ENCODE measurements around the gene OR10H2.
A peak's percentile ranks its signal among the peaks of the same experiment; 100 is the strongest.
"Not testable (repeated sequence)": the region's sequence is repeated elsewhere in the genome, so short reads cannot be mapped to it uniquely, and the experiment has no call there.

OR10H2 gene

DNA sequence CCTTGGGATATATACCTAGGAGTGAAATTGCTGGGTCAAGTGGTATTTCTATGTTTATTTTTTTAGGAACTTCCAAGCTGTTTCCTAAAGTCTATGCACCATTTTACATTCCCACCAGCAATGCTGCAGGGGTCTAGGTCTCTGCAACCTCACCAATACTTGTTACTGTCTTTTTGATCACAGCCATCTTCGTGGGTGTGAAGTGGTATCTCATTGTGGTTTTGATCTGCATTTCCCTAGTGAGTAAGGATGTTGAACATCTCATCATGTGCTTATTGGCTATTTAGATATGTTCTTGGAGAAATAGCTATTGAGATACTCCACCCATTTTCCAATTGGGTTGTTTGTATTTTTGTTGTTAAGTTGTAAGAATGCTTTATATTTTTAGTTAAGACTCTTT is 2.7 kb downstream of the OR10H2 start:
- Mint-ChIP-seq H3K27ac (no peak overlapping the region), H3K36me3 (ENCODE audit: low read depth) (no peaks in the 10 kb centered on the region), H3K9me3 (no peaks in the 10 kb centered on the region), H3K27me3 (ENCODE audit: low read depth) (peaks cover 6% of the 10 kb centered on the region), H3K4me1 (ENCODE audit: low read depth) (no peaks in the 10 kb centered on the region), H3K4me3 (no peak overlapping the region)

DNA sequence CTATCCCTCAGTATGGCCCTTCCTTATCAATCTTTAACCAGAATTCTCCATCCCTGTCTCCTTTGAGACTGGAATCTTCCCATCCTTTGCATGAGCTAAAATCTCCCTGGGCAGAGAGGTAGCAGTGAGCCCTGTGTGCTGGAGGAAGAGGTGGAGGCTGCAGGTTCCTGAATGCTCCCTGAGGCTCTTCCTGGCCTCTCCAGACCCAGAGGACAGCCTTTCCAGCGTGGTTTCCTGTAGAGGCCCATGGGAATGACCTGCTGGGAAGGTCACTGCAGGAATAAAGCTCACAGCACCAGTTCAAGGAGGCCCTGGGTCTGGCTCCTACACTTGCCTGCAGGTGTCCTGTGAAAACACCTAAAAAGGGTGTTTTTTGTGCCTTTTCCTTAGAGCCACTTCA is 4.6 kb downstream of the OR10H2 start:
- H3K27ac Mint-ChIP-seq, result no peak overlapping the region
- H3K4me3 Mint-ChIP-seq, result no peak overlapping the region
- no peaks in the 10 kb centered on the region for H3K27me3 Mint-ChIP-seq (ENCODE audit: low read depth)
- no peaks in the 10 kb centered on the region for H3K9me3 Mint-ChIP-seq
- H3K4me1 Mint-ChIP-seq (ENCODE audit: low read depth), result no peaks in the 10 kb centered on the region
- no peaks in the 10 kb centered on the region for H3K36me3 Mint-ChIP-seq (ENCODE audit: low read depth)

DNA sequence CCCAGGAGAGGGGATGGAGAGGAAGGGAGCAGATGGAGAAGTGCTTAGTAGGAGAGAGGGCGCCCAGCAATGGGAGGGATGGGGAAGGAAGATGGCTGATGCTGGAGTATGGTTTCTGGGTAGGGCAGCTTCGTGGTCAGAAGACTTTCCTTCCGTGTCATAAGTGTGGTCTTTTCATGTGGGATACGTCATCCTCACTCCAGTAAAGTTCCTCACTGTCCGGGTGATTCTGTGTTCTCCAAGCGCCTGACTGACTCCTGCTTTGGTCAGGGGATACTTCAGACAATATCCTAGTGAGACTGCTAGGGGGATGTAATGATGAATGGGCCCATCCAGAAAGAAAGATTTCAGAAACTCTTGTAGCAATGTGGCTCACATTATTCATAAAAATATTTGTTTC is 6.1 kb downstream of the OR10H2 start:
- Mint-ChIP-seq H3K4me3 (no peak overlapping the region), H3K9me3 (no peaks in the 10 kb centered on the region), H3K27me3 (ENCODE audit: low read depth) (no peaks in the 10 kb centered on the region), H3K4me1 (ENCODE audit: low read depth) (no peaks in the 10 kb centered on the region), H3K36me3 (ENCODE audit: low read depth) (no peaks in the 10 kb centered on the region), H3K27ac (no peak overlapping the region)

DNA sequence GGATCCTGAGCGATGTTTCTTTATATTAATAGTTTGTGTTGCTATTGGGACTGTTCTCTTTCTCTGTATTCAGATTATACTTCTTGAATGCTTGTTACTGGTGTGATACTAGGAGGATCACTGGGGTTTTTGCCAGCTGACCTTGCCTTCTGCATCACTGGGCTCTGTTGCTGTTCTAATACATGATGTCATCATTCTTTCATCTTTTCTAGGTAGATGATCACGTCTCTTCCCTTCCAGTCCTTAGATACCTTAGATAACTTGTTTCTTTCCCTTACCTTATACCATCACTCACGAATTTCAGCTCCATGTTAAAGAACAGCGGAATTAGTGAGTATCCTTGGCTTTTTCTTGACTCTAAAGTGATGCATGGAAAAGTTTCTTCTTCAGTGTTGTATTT is 9.9 kb downstream of the OR10H2 start, which contains the start of gene OR10H3:
Gene OR10H3, plus strand, starts transcription at position 264 of the 400 bp plus-strand sequence. CDS start 3,408 bp downstream, outside the sequence.
- Mint-ChIP-seq H3K36me3 (ENCODE audit: low read depth) (no peaks in the 10 kb centered on the region), H3K4me3 (no peak within 1 kb of the TSS), H3K27me3 (ENCODE audit: low read depth) (no peaks in the 10 kb centered on the region), H3K9me3 (peaks cover 21% of the 10 kb centered on the region), H3K4me1 (ENCODE audit: low read depth) (no peaks in the 10 kb centered on the region), H3K27ac (no peak within 1 kb of the TSS)

DNA sequence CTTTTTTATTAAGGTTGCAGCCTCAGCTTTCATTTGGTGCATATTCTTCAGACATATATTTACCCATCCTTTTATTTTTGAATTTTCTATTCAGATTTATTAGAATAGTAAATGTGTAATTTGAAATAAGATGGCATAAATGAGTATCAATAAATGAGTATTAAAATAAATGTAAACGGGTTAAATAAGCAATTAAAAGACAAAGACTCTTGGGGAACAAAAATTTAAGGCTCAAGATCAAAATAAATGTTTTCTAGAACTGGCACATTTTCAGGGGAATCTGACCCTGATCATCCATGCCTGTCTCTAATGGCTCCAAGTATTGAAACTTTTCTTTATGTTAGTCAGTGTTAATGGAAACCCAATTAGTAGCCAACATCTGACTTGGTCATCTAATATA is 13.0 kb downstream of the OR10H2 start:
- Mint-ChIP-seq H3K4me1 (ENCODE audit: low read depth) (no peaks in the 10 kb centered on the region), H3K9me3 (peaks cover 21% of the 10 kb centered on the region), H3K27ac (no peak overlapping the region), H3K36me3 (ENCODE audit: low read depth) (no peaks in the 10 kb centered on the region), H3K27me3 (ENCODE audit: low read depth) (peaks cover 7% of the 10 kb centered on the region), H3K4me3 (no peak overlapping the region)

DNA sequence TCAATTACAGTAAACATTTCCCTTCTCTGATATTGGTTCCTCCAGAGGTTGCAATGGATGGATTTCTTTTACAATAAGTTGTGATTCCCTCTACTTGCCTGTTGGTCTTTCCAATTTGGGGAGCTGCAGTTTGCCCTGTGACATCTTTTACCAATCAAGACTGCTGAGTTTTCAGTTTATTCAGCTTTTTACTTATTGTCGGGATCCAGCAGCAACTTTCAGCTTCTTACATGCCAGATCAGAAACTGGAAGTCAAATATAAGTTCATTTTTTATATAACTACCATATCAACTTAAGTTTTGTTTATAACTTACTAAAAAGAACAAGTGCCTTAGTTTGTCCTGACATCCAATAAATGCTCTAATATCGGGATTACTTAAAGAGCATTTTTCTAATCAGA is 20.4 kb downstream of the OR10H2 start:
- no peak overlapping the region for H3K4me3 Mint-ChIP-seq
- H3K36me3 Mint-ChIP-seq (ENCODE audit: low read depth), result no peaks in the 10 kb centered on the region
- no peaks in the 10 kb centered on the region for H3K4me1 Mint-ChIP-seq (ENCODE audit: low read depth)
- H3K27me3 Mint-ChIP-seq (ENCODE audit: low read depth), result peaks cover 32% of the 10 kb centered on the region
- H3K9me3 Mint-ChIP-seq, result no peaks in the 10 kb centered on the region
- H3K27ac Mint-ChIP-seq, result no peak overlapping the region

DNA sequence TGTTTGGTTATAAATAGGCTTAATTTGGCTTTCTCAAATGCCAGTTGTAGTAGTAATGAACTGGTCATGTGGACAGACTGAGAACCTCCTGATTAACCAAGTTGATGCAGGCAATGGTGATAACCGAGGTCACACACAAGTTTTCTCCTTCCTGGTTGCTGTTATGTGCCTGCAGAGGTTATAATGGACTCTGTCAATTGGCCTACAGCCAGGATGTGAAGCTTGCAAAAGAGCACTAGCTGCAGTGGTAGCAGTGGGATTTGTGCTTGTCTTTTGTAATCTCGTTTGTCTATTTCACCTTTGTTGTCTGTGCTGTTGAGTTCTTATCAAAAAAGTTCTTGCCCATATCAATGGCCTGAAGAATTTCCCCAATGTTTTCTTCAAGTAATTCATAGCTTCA is 30.6 kb downstream of the OR10H2 start:
- Mint-ChIP-seq H3K4me1 (ENCODE audit: low read depth) (peaks cover 4% of the 10 kb centered on the region), H3K27me3 (ENCODE audit: low read depth) (peaks cover 34% of the 10 kb centered on the region), H3K36me3 (ENCODE audit: low read depth) (no peaks in the 10 kb centered on the region), H3K9me3 (no peaks in the 10 kb centered on the region), H3K4me3 (no peak overlapping the region), H3K27ac (no peak overlapping the region)

DNA sequence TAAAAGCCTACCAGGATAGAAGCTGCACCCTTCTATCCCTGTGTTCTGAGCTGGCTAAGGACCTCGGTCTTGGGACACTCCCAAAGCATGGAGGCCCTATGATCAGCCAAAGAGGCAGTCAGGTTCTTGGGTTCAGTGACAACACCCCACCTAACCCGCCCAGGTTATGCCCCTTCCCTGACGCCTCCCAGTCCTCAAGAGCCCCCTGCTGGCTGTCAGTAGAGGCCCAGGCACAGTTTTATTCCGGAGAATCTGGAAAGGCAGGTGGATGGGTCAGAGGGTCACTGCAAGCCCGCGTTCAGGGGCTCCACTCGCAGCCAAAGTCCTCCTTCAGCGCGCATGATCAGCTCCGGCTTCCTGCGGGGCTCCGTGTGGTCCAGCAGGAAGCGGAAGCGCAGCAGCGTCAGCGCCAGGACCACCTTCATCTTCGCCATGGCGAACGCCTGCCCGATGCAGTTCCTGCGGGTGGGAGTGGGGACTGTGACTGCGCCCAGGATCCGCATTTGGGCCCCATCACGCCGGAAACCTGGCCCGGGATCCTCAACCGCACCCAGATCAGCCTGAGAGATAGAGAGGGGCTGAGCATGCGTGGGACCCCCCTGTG is 32.2 kb downstream of the OR10H2 start:
- Mint-ChIP-seq H3K4me3 (no peak overlapping the region), H3K27ac (no peak overlapping the region), H3K9me3 (no peaks in the 10 kb centered on the region), H3K27me3 (ENCODE audit: low read depth) (peaks cover 27% of the 10 kb centered on the region), H3K36me3 (ENCODE audit: low read depth) (no peaks in the 10 kb centered on the region), H3K4me1 (ENCODE audit: low read depth) (peaks cover 4% of the 10 kb centered on the region)

DNA sequence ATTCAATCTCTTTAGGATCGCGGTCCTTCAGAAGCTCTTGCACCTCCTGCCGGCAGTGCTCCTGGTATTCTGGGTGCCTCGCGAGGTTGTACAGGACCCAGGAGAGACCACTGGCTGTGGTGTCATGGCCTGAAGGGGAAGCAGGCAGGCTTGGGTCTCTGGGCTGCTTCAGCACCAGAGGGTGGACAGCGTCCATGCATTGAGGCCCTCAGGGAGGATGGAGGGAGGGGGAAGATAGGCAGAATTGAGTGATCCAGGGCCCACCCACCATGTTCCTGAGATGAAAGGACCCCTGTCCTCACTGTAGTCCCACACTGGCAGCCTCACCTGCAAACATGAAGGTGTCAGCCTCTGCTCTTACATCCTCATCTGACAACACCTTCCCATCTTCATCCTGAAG is 41.8 kb downstream of the OR10H2 start:
- H3K27me3 Mint-ChIP-seq (ENCODE audit: low read depth), result peaks cover 6% of the 10 kb centered on the region
- H3K27ac Mint-ChIP-seq, result no peak overlapping the region
- H3K36me3 Mint-ChIP-seq (ENCODE audit: low read depth), result no peaks in the 10 kb centered on the region
- no peaks in the 10 kb centered on the region for H3K9me3 Mint-ChIP-seq
- no peaks in the 10 kb centered on the region for H3K4me1 Mint-ChIP-seq (ENCODE audit: low read depth)
- no peak overlapping the region for H3K4me3 Mint-ChIP-seq

DNA sequence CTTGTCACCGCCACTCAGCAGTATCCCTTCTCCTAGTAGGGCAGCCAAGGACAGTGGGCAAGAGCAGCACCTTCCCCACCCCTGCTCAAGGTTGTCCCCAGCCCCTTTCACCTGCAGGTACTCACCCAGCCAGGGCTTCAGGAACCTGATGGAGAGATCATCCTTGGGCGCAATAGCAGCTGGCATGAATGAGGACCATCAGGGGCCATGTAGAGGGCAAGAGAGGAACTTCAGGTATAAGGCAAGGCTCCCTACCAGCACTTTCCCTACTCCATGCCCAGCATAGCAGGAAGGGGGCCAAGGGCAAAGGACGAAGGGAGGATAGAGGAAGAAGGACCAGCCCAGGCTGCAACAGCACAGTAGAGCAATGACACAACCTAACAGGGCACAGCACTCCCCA is 46.3 kb downstream of the OR10H2 start:
- H3K27me3 Mint-ChIP-seq (ENCODE audit: low read depth); H3K9me3 Mint-ChIP-seq; H3K27ac Mint-ChIP-seq; H3K4me3 Mint-ChIP-seq; H3K36me3 Mint-ChIP-seq (ENCODE audit: low read depth); H3K4me1 Mint-ChIP-seq (ENCODE audit: low read depth): not testable (repeated sequence)

DNA sequence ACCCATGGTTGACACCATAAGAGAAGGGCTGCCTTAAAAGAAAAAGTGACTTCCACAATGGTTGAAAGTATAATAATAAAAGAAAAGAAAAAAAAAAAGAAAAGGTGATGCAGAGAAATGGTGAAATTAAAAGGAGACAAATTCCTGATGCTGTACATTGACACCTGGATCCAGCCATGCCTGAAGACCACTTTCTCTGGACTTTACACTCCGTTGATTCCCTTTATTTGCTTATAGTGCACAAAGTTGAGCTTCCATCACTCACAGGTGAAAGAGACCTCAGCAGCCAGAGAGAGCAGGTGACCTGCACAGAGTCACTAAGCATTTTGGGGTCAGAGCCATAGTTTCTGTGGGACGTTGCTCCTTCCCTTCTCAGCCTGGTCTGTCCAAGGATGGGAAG is 47.4 kb downstream of the OR10H2 start:
- Mint-ChIP-seq H3K27ac (no peak overlapping the region), H3K9me3 (no peaks in the 10 kb centered on the region), H3K4me3 (no peak overlapping the region), H3K27me3 (ENCODE audit: low read depth) (no peaks in the 10 kb centered on the region), H3K36me3 (ENCODE audit: low read depth) (no peaks in the 10 kb centered on the region), H3K4me1 (ENCODE audit: low read depth) (no peaks in the 10 kb centered on the region)

DNA sequence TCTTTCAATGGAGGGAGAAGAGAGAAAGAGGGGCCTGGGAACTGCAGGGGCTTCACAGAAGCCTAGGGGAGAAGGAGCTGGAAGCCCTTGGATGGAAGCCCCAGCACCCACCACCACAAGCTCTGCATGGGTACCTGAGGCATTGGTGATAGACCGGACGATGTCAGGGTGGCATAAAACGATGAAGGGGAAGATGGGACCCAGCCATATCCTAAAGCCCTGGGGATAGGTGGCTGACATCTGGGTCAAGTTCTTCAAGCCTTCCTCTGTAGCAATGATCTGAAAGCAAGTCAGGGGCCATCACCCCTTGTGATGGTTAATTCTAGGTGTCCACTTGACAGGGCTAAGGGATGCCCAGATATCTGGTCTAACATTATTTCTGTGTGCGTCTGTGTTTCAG is 48.4 kb downstream of the OR10H2 start:
- Mint-ChIP-seq H3K4me3 (no peak overlapping the region), H3K9me3 (no peaks in the 10 kb centered on the region), H3K27ac (peak overlapping the region; percentile 34), H3K36me3 (ENCODE audit: low read depth) (no peaks in the 10 kb centered on the region), H3K27me3 (ENCODE audit: low read depth) (no peaks in the 10 kb centered on the region), H3K4me1 (ENCODE audit: low read depth) (no peaks in the 10 kb centered on the region)

DNA sequence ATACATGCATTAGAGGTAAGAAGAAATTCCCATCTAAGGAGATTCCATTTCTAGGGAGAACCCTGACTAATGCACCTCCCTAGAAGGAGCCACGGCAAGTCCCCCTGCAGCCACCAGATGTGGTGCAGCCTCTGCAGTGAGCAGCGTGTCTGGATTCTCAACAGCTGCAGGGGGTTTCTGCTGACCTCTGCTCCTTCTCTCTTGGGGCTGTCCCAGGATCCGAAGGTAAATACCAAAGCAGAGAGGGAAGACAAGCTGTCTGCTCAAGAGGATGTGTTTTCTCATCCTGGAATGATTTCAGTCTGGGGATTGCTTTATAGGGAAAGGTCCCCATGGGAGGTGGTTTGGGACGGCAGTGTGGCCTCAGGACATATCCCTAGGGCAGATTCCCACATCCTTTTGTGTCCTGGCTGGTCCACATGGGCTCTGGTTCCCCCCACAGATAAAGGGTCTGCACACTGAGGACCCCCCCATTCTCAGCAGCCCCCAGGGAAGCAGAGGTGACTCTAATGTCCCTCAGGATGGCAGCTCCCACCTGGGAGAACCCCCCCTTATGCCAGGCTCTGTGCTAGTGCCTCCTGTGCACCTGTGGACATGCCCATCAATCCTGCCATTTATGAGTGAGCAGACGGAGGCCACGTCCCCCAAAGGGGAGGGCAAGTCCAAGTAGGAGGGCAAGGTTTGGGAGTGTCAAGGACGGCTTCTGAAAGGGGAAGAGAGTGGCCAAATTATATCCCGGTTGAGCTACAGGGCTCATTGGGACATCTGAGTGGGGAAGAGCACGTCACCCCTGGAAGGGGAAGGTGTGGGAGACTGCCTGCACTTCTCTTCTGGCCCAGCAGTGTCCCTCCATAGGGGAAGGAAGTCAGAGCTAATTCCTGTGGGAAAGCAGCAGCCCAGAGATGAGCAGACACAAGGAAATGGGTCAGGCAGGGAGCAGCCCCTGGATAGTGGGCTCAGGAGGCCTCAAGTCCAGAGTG is 49.5 kb downstream of the OR10H2 start:
- Mint-ChIP-seq H3K27ac (no peak overlapping the region), H3K36me3 (ENCODE audit: low read depth) (no peaks in the 10 kb centered on the region), H3K4me1 (ENCODE audit: low read depth) (no peaks in the 10 kb centered on the region), H3K9me3 (no peaks in the 10 kb centered on the region), H3K27me3 (ENCODE audit: low read depth) (no peaks in the 10 kb centered on the region), H3K4me3 (no peak overlapping the region)

Measured in T-helper 1 cell treated with Interleukin-12 subunit alpha and Interleukin-12 subunit beta and Interleukin-4 antibody, amounts not matched to agents 30 μg/mL and 1 μg/mL, for 36 hours (primary cell).